ENCODE measurements around the gene NT5M.

DNA sequence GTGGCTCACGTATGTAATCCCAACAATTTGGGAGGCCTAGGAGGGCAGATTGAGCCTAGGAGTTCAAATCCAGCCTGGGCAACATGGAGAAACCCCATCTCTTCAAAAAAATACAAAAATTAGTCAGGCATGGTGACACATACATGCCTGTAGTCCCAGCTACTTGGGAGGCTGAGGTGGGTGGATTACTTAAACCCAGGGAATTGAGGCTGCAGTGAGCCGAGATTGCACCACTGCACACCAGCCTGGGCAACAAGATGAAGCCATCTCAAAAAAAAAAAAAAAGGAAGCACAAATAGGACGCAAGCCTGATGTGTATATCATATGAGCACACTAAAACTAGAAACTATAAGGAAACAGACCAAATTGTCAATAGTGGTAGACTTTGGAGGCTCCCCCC lies 49.1 kb upstream of the NT5M start:
- TF ChIP-seq, protein P1, sequence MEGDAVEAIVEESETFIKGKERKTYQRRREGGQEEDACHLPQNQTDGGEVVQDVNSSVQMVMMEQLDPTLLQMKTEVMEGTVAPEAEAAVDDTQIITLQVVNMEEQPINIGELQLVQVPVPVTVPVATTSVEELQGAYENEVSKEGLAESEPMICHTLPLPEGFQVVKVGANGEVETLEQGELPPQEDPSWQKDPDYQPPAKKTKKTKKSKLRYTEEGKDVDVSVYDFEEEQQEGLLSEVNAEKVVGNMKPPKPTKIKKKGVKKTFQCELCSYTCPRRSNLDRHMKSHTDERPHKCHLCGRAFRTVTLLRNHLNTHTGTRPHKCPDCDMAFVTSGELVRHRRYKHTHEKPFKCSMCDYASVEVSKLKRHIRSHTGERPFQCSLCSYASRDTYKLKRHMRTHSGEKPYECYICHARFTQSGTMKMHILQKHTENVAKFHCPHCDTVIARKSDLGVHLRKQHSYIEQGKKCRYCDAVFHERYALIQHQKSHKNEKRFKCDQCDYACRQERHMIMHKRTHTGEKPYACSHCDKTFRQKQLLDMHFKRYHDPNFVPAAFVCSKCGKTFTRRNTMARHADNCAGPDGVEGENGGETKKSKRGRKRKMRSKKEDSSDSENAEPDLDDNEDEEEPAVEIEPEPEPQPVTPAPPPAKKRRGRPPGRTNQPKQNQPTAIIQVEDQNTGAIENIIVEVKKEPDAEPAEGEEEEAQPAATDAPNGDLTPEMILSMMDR (IDR thresholded peaks at IDR 0.05) = no peak
- no peak for TF ChIP-seq POLR2A (IDR thresholded peaks at IDR 0.05)
